Measurements from ENCODE around the gene FOXL3. TPM values are rescaled to one million over a fixed set of nuclear protein-coding genes. Genes with fewer than 3 reads are reported as not detected.

Gene FOXL3
- total RNA-seq, 1 experiment from 2014 or later, result not detected

DNA sequence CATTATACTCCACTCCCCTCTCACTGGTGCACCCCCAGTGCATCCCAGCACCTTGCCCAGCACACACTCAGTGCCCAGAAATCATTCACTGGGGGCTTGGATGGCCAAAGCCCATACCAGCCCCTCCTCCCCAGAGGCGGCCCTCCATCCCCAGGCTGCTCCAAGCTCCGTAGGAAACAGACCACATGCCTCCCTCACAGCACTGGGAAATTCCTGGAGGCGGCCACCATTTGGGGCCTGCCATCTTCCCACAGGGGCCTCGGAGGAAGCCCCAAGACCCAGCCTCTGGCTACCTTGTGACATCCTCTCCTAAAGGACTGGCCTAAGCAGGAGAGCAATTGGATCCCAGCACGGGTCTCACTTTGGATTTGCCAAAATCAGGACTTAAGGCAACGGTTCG is 49.7 kb downstream of the FOXL3 start:
- H3K4me1 ChIP-seq (ENCODE audit: control insufficient read depth in 1 of 2, insufficient read depth in 2 of 2, low read length in 2 of 2), result no peaks in the 10 kb centered on the region
- ATAC-seq (no peak), DNase-seq (ENCODE audit: low read depth, low spot score) (no peak)
- no peaks in the 10 kb centered on the region for H3K79me2 ChIP-seq (ENCODE audit: insufficient read depth, low read length)
- H3K9ac ChIP-seq (ENCODE audit: low read length), result no peak overlapping the region
- no peaks in the 10 kb centered on the region for H3K9me2 ChIP-seq (ENCODE audit: insufficient read depth)
- no peaks in the 10 kb centered on the region for H3K27me3 ChIP-seq (ENCODE audit: insufficient read depth, low read length)
- ChIA-PET CTCF (no interaction called here), POLR2A (no interaction called here), RAD21 (ENCODE audit: low non-redundant PET in 1 of 2, low total read pairs in 2 of 2, uncharacterized antibody in 2 of 2, unreplicated experiment in 2 of 2) (no interaction called here)
- no peak overlapping the region for H3K4me3 ChIP-seq (replicated peaks in 1 of 2; ENCODE audit: low read depth in 1 of 2, low read length in 2 of 2)
- no peak overlapping the region for H2AFZ ChIP-seq (ENCODE audit: low read depth, low read length, poor library complexity, severe bottlenecking)
- no peaks in the 10 kb centered on the region for H3K36me3 ChIP-seq (ENCODE audit: control insufficient read depth in 1 of 2, insufficient read depth in 2 of 2, low read length in 2 of 2)
- no peak overlapping the region for H3K27ac ChIP-seq (ENCODE audit: low read depth, low read length)
- intact Hi-C loops (cut with micrococcal nuclease), result no loop called here
- TF ChIP-seq, protein P1, sequence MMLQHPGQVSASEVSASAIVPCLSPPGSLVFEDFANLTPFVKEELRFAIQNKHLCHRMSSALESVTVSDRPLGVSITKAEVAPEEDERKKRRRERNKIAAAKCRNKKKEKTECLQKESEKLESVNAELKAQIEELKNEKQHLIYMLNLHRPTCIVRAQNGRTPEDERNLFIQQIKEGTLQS (IDR thresholded peaks at IDR 0.05), result no peak
- TF ChIP-seq, protein P2, sequence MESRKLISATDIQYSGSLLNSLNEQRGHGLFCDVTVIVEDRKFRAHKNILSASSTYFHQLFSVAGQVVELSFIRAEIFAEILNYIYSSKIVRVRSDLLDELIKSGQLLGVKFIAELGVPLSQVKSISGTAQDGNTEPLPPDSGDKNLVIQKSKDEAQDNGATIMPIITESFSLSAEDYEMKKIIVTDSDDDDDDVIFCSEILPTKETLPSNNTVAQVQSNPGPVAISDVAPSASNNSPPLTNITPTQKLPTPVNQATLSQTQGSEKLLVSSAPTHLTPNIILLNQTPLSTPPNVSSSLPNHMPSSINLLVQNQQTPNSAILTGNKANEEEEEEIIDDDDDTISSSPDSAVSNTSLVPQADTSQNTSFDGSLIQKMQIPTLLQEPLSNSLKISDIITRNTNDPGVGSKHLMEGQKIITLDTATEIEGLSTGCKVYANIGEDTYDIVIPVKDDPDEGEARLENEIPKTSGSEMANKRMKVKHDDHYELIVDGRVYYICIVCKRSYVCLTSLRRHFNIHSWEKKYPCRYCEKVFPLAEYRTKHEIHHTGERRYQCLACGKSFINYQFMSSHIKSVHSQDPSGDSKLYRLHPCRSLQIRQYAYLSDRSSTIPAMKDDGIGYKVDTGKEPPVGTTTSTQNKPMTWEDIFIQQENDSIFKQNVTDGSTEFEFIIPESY (IDR thresholded peaks at IDR 0.05; ENCODE audit: extremely low read depth, insufficient replicate concordance, low read length), result no peak
- no peak overlapping the region for H3K4me2 ChIP-seq (ENCODE audit: low read length)
- H4K20me1 ChIP-seq (ENCODE audit: insufficient read depth), result no peaks in the 10 kb centered on the region
- no TSS peak for BruUV-seq (replicated peaks)
- H3K9me3 ChIP-seq (ENCODE audit: control insufficient read depth in 1 of 2, insufficient read depth in 1 of 2, low read depth in 1 of 2, low read length in 2 of 2), result peaks cover 0 to under 1% of the 10 kb centered on the region in 2 experiments; a peak in 1 of 4 replicates

DNA sequence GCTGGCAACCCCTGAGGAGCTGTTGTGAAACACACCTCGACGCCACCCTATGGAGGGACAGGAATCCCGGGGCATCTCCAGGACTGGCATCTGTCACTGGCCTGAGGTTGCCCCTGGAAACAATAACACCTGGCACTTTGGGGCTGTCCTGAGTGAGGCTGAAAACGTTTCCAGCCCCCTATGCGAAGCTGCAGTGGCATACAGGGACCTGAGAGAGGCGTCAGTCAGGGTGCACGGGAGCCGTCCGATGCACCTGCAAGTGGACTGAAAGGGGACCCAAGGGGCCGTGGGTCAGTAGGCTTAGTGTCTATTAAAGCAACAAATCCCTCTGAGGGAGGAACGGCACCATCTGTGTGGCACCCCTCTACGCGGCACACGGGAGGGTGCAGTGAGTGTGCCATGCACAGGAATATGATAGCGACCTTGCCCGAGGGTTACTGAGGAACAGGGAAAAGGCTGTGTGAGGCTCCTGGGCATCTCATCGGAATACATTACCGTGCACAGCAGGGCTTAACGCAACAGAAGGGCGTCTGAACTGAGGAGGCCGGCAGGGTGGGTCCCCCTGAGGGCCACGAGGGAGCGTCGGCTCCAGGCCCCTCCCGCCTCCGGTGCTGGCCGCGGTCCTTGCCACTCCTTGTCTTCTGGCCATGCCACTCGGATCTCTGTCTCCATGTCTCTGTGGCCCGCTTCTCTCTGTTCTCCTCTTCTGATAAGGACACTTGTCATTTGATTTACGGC is 50.4 kb downstream of the FOXL3 start:
- Histone ChIP-seq H3K79me2 (ENCODE audit: insufficient read depth, low read length) (no peaks in the 10 kb centered on the region), H3K4me1 (ENCODE audit: control insufficient read depth in 1 of 2, insufficient read depth in 2 of 2, low read length in 2 of 2) (no peaks in the 10 kb centered on the region), H3K9me3 (ENCODE audit: control insufficient read depth in 1 of 2, insufficient read depth in 1 of 2, low read depth in 1 of 2, low read length in 2 of 2) (no peaks in the 10 kb centered on the region), H3K36me3 (ENCODE audit: control insufficient read depth in 1 of 2, insufficient read depth in 2 of 2, low read length in 2 of 2) (no peaks in the 10 kb centered on the region), H3K9ac (ENCODE audit: low read length) (no peak overlapping the region), H2AFZ (ENCODE audit: low read depth, low read length, poor library complexity, severe bottlenecking) (no peak overlapping the region), H3K4me3 (replicated peaks in 1 of 2; ENCODE audit: low read depth in 1 of 2, low read length in 2 of 2) (no peak overlapping the region), H3K4me2 (ENCODE audit: low read length) (no peak overlapping the region), H4K20me1 (ENCODE audit: insufficient read depth) (no peaks in the 10 kb centered on the region), H3K27me3 (ENCODE audit: insufficient read depth, low read length) (no peaks in the 10 kb centered on the region), H3K27ac (ENCODE audit: low read depth, low read length) (no peak overlapping the region), H3K9me2 (ENCODE audit: insufficient read depth) (no peaks in the 10 kb centered on the region)
- DNase-seq (ENCODE audit: low read depth, low spot score) (no peak), ATAC-seq (no peak)
- ChIA-PET POLR2A (no interaction called here), CTCF (no interaction called here), RAD21 (ENCODE audit: low non-redundant PET in 1 of 2, low total read pairs in 2 of 2, uncharacterized antibody in 2 of 2, unreplicated experiment in 2 of 2) (no interaction called here)
- BruUV-seq (replicated peaks), result no TSS peak
- TF ChIP-seq YY1 (IDR thresholded peaks at IDR 0.05; ENCODE audit: extremely low read depth, insufficient replicate concordance, low read depth, low read length) (no peak), EGR1 (IDR thresholded peaks at IDR 0.05; ENCODE audit: low read depth) (no peak), EZH2phosphoT487 (IDR thresholded peaks at IDR 0.05; ENCODE audit: borderline replicate concordance) (no peak), SRF (IDR thresholded peaks at IDR 0.05; ENCODE audit: low read depth) (no peak), RAD21 (IDR thresholded peaks at IDR 0.05; ENCODE audit: low read depth) (no peak), ZNF274 (IDR thresholded peaks at IDR 0.05; ENCODE audit: low read depth, low read length) (no peak), ELF1 (IDR thresholded peaks at IDR 0.05; ENCODE audit: borderline replicate concordance, low read depth) (no peak)
- TF ChIP-seq, protein P3, sequence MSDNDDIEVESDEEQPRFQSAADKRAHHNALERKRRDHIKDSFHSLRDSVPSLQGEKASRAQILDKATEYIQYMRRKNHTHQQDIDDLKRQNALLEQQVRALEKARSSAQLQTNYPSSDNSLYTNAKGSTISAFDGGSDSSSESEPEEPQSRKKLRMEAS (IDR thresholded peaks at IDR 0.05), result no peak
- intact Hi-C loops (cut with micrococcal nuclease), result no loop called here
